IPS-18c (cell line): ENCODE results near the gene BASP1.
"Not testable (repeated sequence)": the region's sequence is repeated elsewhere in the genome, so short reads cannot be mapped to it uniquely, and the experiment has no call there.

ENCODE experiments used
- H3K4me3 ChIP-seq: 2 replicates; pipeline ENCODE4 v1.7.0; 2013; ENCODE audit warnings: low read depth, mild to moderate bottlenecking, low read length, moderate library complexity; ENCODE audit not compliant: insufficient read depth
- H3K9me3 ChIP-seq: one replicate; pipeline ENCODE4 v1.6.1; 2013; ENCODE audit warnings: mild to moderate bottlenecking, low read length, moderate library complexity; ENCODE audit not compliant: control insufficient read depth, insufficient read depth

Gene BASP1

DNA sequence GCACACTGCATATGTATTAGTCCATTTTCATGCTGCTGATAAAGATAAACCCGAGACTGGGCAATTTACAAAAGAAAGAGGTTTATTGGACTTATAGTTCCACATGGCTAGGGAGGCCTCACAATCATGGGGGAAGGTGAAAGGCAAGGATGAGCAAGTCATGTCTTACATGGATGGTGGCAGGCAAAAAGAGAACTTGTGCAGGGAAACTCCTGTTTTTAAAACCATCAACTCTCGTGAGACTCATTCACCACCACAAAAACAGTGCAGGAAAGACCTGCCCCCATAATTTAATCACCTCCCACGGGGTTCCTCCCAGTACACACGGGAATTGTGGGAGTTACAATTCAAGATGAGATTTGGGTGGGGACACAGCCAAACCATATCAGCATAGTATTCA lies 41.6 kb downstream of the BASP1 start:
- H3K9me3 ChIP-seq, H3K4me3 ChIP-seq: not testable (repeated sequence)

DNA sequence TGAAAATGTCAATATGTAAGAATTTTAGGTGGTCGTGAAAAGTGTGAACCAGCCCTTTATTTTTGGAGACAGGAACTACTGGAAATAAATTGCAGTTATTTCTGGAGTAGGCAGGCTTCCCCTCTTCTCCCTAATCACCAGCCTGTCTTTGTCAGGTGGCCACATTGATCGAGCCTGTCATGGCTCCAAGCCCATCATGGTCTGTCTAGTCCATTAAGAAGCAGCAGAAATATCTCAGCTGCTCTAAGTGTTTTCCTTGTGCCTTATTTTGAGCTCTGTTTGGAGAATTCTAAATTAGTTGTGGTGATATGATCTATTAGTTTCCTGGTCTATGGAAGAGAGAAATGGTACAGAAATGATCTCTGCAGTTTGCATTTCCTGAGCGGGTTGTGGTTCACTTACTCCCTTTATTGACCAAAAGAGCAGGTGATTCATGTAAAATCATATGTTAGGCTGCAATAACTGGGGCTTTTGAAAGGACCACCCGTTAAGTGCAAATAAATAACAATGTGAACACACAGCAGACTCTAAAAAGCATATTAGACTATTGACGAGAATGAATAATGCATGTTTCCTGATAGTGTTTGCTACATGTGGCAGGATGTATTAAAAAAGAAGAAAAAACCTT lies 42.3 kb downstream of the BASP1 start:
- Histone ChIP-seq H3K9me3 (no peaks in the 10 kb centered on the region), H3K4me3 (no peak overlapping the region)

- no peaks in the 10 kb centered on the region for H3K9me3 ChIP-seq
- H3K4me3 ChIP-seq, result no peak overlapping the region
These were observed 43.1 kb downstream of the BASP1 start for GRCh38 chr5:17260549-17260948.

DNA sequence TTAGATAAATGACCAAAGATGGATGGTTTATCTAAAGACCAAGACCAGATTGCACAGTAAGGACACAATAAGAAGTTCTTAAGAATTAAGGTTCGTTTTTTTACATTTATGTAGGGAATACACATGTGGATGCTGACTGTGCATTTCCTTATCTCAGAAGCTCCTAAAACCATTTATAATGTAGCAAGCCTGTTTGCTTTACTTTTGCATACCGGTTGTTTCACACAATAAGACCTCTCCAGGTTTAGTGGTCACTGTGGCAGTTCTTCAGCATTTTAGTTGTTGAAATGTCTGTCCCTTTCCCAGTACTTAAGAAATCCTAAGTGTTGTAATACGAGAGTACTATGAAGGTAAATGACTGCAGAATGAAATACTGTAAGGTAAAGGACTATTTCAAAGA lies 43.6 kb downstream of the BASP1 start:
- Histone ChIP-seq H3K4me3 (no peak overlapping the region), H3K9me3 (no peaks in the 10 kb centered on the region)

DNA sequence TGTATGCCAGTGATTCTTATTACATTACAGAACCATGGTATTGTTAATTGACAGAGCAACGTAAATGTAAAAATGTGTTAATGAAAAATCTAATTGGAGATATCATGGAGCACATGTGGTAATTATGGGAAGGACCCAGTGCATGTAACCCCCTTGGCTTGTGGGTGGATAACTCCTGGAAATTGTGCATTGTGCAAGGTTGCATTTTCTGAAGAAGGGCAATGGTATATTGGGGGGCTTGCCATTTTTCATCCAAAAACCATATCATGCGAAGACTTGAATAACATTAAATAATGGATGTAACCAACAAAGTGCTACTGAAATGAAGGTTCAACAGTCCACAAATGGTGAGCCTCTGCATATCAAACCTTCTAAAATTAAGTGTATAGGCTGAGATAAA lies 47.6 kb downstream of the BASP1 start:
- H3K9me3 ChIP-seq, result no peaks in the 10 kb centered on the region
- H3K4me3 ChIP-seq, result no peak overlapping the region

GRCh38 chr5:17267106-17267505 lies 49.7 kb downstream of the BASP1 start:
- H3K9me3 ChIP-seq, result no peaks in the 10 kb centered on the region
- H3K4me3 ChIP-seq, result no peak overlapping the region

DNA sequence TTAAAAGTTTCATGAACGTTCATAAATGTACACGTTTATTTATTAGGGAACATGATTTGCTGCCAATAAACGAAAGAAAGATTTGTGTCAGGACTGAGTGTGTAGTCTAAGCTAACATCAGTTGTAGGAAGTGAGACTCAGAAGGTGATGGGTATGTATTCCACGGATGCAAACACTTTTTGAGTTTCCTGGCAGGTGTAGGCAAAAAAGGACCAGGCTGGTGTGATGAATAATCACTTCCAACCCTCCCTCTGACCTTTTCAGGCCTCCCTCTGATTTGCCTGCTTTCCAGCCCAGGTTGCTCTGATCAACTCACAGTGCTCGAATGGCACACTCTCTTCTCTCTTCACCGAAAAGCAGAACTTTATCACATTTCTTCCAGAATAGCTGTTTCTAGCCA lies 51.8 kb downstream of the BASP1 start:
- H3K9me3 ChIP-seq, result no peaks in the 10 kb centered on the region
- no peak overlapping the region for H3K4me3 ChIP-seq

DNA sequence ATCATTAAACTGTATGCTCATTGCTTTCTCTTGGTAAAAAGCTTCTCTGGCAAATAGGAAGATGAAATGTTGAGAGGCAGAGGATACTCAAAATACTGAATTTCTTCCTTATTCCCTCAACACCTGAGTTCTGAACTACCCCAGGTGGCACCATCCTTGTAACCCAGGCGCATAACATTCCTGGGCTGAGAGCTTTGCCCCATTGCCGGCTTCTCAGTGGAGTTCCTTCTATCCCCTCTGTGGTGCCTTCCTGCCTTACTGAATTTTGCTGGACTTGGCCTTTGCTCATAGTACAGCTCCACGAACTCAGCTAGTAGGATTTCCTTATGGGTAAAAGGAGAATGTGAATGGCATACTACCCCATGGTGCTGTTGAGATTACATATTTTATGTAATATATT lies 54.7 kb downstream of the BASP1 start:
- Histone ChIP-seq H3K9me3 (no peaks in the 10 kb centered on the region), H3K4me3 (no peak overlapping the region)

GRCh38 chr5:17275289-17276158 lies 58.1 kb downstream of the BASP1 start:
- Histone ChIP-seq H3K4me3 (no peak overlapping the region), H3K9me3 (no peaks in the 10 kb centered on the region)

- Histone ChIP-seq H3K9me3 (no peaks in the 10 kb centered on the region), H3K4me3 (no peak overlapping the region)
These were observed 59.0 kb downstream of the BASP1 start for GRCh38 chr5:17276445-17276844.

GRCh38 chr5:17277907-17278306 lies 60.5 kb downstream of the BASP1 start:
- Histone ChIP-seq H3K4me3 (no peak overlapping the region), H3K9me3 (no peaks in the 10 kb centered on the region)

- H3K9me3 ChIP-seq, result no peaks in the 10 kb centered on the region
- H3K4me3 ChIP-seq, result no peak overlapping the region
These were observed 61.5 kb downstream of the BASP1 start for GRCh38 chr5:17278931-17279330.

- no peaks in the 10 kb centered on the region for H3K9me3 ChIP-seq
- H3K4me3 ChIP-seq, result no peak overlapping the region
These were observed 62.1 kb downstream of the BASP1 start for GRCh38 chr5:17279487-17279886.

DNA sequence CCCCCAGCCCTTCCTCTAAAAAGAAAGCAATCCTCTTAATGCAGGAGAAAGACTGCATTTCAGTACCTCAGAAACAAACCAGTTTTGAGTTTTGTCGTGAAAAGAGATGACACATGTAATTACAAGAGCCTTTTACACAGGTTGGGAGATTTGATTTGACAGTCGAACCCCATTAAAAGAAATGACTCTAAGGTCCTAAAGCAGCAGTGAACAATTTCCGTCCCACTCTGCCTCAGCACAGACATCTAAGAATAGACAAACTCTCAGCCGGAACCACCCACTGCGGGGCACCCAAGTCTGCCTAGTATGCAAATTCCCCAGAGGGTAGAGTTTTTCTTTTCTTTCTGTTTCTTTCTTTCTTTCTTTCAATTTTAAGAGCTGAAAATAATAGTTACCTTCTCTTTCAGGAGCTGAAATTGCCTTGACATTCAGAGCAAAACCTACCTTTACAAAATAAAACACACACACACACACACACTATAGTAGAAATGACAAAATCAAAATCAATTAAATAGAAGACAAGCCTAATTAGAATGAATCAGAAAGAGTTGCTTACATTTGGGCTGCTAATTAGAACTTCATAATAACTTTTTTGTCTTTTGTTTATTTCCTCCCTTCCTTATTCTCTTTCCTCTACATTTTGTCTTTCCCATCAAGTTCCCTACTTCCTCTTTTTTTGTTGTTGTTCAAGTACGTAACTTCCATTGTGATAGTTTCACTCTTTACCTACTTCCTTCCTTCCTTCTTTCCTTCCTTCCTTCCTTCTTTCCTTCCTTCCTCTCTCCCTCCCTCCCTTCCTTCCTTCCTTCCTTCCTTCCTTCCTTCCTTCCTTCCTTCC lies 65.1 kb downstream of the BASP1 start:
- Histone ChIP-seq H3K9me3 (no peaks in the 10 kb centered on the region), H3K4me3 (no peak overlapping the region)

DNA sequence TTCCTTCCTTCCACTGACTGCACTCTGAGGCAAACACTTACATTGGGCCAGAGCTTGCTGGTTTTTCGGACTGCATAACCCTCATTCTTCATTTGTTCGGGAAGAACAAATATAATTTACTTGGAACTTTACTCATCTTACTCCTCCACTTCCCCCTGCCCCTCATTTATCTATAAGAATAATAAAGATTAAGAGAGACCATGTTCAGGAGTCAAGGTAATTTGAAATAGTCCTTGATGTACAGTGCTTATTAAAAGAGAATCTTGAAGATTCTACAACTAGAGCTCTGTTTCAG lies 65.6 kb downstream of the BASP1 start:
- no peak overlapping the region for H3K4me3 ChIP-seq
- no peaks in the 10 kb centered on the region for H3K9me3 ChIP-seq

GRCh38 chr5:17287501-17288155 lies 70.2 kb downstream of the BASP1 start:
- Histone ChIP-seq H3K9me3 (peaks cover 2% of the 10 kb centered on the region), H3K4me3 (no peak overlapping the region)

- H3K9me3 ChIP-seq, result peaks cover 2% of the 10 kb centered on the region
- no peak overlapping the region for H3K4me3 ChIP-seq
These were observed 71.1 kb downstream of the BASP1 start for GRCh38 chr5:17288570-17288969.
